GM21390 (cell line): ENCODE results near the gene PRIMA1.

Source experiments
- ATAC-seq: cut with Tn5 transposase; IDR thresholded peaks from one replicate; pipeline ENCODE4 v1.9.1; 2021; ENCODE audit not compliant: unreplicated experiment

PRIMA1 gene

GRCh38 chr14:93715279-93715927, 72.9 kb downstream of the PRIMA1 start:
- no peak for ATAC-seq

DNA sequence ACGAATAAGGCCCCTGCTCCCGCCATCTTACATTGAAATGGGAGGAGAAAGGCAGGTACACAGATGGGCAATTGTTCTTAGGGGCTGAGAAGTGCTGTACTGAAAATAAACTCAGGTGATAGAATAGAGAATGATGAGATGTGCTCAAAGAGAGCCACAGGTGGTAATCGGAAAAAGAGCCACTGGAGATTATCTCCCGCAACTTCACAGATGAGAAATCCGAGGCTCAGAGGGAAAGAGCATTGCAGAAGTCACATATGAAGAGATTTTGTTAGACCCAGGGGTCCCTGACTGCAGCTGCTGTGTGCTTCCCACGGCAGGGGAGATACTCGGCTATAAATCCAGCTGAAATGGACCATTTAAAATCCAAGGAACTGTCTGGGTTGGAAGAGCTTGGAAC, 73.7 kb downstream of the PRIMA1 start:
- no peak for ATAC-seq

DNA sequence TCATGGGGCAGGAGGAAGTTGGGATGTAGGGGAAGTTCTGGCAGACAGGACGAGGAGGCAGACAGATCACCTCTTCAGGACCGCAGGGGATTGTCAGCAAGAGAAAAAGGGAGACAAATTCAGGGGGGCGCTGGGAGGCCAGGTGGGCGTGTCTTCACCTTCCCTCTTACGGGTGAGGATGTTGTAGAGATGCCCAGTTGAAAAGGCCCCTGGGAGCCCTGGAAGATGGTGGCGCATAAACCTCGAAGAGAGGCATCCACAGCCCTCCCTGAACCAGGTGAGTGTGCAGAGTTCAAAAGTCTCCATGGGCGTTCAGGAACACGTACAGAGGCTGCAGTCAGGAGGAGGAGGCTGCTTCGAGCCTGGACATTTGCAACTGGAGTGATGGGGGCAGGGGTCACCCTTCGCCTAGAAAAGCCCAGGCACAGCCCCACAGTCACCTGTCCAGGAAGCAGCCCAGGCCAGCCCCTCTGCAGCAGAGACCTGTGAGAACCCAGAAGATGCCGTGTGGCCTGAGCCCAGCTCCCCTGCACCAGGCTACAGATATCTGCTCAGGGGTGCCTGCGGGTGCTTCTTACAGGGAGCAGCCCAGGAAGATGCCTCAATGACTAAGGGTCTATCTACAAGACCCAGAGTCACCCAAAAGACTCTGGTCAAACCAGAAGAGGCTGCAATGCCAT, 74.4 kb downstream of the PRIMA1 start:
- no peak for ATAC-seq

- ATAC-seq: no peak
These were observed 75.2 kb downstream of the PRIMA1 start for GRCh38 chr14:93712838-93713724.

GRCh38 chr14:93712079-93712837, 76.0 kb downstream of the PRIMA1 start:
- no peak for ATAC-seq

DNA sequence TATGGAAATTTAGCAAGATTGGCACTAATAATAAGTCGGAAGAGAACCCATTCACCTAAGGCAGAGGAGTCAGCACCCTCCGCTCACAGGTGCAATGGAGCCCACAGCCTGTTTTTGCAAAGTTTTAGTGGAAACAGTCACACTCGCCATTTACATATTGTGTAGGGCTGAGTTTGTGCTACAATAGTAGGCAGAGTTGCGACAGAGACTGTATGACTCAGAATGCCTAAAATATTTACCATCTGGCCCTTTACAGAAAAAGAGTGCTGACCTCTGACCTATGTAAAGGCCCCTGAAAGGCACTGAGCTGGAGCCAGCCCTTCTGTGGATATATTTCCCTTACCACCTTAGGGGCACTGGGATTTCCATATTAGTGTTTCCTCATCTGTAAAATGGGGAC, 79.0 kb downstream of the PRIMA1 start:
- ATAC-seq: no peak

GRCh38 chr14:93708800-93709199, 79.5 kb downstream of the PRIMA1 start:
- no peak for ATAC-seq

GRCh38 chr14:93708311-93708734, 80.0 kb downstream of the PRIMA1 start:
- no peak for ATAC-seq

- ATAC-seq: no peak
These were observed 80.8 kb downstream of the PRIMA1 start for GRCh38 chr14:93707475-93707874.

- no peak for ATAC-seq
These were observed 81.8 kb downstream of the PRIMA1 start for GRCh38 chr14:93706360-93706955.

GRCh38 chr14:93705513-93706156, 82.7 kb downstream of the PRIMA1 start:
- no peak for ATAC-seq

GRCh38 chr14:93703941-93704340, 84.3 kb downstream of the PRIMA1 start:
- ATAC-seq: no peak

- no peak for ATAC-seq
These were observed 85.3 kb downstream of the PRIMA1 start for GRCh38 chr14:93702946-93703345.

DNA sequence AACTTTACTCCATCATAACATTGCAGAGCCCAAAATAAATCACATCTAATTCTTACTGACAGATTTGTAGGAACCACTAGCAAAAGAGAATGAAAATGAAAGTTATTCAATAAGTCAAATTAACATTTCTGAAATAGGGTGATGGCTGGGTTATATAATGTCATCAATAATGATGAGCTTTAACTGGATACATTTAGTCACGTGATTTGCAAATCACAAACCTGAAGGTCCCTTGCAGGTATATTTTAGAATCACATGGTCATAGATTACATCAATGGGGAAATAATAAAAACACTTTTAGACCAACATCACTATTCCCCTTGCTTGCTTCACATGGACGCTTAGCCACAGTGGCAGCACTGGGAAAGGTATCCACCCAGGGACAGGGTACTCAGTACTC, 86.7 kb downstream of the PRIMA1 start:
- no peak for ATAC-seq

DNA sequence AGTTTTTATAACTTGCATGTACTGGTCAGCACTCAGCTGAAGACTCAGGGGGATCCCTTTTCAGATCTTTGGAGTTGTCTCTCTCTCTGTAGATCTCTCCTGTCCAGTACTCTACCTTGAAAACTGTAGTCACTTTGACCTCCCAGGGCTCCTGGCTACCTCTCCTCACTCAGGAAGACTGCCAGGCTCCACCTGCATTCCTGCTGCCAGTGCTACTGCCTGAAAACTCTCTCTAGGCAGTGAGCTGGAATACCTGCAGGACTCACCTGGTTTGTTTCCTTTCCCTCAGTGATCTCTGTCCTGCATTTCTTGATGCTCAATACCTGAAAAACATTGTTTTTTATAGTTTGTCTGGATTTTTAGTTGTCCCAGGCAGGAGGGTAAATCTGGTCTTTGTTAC, 87.4 kb downstream of the PRIMA1 start:
- no peak for ATAC-seq

DNA sequence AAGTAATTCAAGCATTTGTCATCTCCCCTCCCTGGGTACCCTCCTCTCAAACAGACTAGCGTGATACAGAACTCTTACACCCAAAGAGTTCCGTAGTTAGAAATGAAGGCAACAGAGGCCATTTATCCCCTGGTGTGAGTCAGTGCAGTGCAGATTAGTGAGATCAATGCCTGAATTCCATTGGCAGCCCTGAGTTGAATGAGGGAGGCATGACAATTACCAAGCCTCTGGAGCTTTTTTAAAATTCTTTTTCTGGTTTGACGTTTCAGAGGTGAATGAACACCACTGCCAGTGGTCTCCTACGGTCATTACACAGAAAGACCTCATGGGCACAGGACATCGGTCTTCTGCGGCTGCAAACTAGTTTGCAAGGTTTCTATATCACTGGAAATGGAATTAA, 94.4 kb downstream of the PRIMA1 start:
- no peak for ATAC-seq

- ATAC-seq: no peak
These were observed 97.1 kb downstream of the PRIMA1 start for GRCh38 chr14:93691042-93691780.

DNA sequence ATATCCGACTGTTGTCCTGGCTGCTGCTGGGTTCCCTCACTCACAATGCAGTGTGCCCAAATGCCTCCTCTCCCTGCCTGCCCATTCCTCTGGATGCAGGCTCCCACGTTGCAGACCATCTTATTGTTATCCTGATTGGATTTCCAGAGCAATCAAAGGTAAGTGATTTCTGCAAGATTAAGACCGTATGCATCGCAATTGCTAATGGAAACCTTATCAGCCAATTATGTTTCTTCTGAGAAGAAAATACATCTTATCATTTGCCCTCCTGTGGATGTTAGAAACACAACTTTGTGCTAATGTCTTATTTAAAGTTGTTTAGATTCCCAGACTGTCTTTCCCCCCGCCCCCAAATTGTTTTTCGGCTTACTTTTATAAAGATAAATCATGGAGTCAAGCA, 98.1 kb downstream of the PRIMA1 start:
- no peak for ATAC-seq

DNA sequence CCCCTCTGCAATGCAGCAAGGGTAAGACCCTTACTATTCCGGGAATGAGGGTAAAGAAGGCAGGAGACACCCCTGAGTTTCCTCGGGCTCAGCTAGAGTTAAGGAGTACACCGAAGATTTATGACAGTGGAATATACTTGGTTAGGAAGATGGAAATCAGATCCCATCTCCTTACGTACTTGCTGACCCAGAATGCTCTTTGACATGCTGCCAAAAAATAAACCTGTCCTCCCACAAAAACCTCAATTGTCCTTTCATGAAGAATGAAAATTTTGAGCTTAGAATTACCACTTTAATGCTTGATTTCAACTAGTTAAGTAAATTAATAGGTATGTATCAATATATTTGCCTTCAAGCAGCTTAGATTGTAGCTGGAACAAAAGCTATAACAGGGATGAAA, 99.5 kb downstream of the PRIMA1 start:
- ATAC-seq: no peak

- ATAC-seq: no peak
These were observed 100.0 kb downstream of the PRIMA1 start for GRCh38 chr14:93688239-93688666.
